ENCODE results near the gene GOLGA8G. TPM values are rescaled to one million over a fixed set of nuclear protein-coding genes. Genes with fewer than 3 reads are reported as not detected.
"Not testable (repeated sequence)": the region's sequence is repeated elsewhere in the genome, so short reads cannot be mapped to it uniquely, and the experiment has no call there.

The GOLGA8G gene
- polyA plus RNA-seq (ENCODE audit: insufficient read length in 4 of 4): under 1 TPM; 0.06 to 0.31 (median 0.13) TPM

GRCh38 chr15:28532954-28533353 lies at the start of gene GOLGA8G:
Gene GOLGA8G, minus strand, starts transcription at chr15:28532971. Its CDS starts 62 bp downstream, at chr15:28532909.
- DNase-seq (ENCODE audit: low read depth in 4 of 4, low spot score in 3 of 4): not testable (repeated sequence)

GRCh38 chr15:28573351-28573750 lies 40.6 kb upstream of the GOLGA8G start:
- not testable (repeated sequence) for DNase-seq (ENCODE audit: low read depth in 4 of 4, low spot score in 3 of 4)

GRCh38 chr15:28553268-28553667 lies 20.5 kb upstream of the GOLGA8G start, which contains the start of gene GOLGA6L25:
Gene GOLGA6L25, plus strand, starts transcription at chr15:28553568. Its CDS starts 61 bp downstream, at chr15:28553629.
- DNase-seq (ENCODE audit: low read depth in 4 of 4, low spot score in 3 of 4): not testable (repeated sequence)

- not testable (repeated sequence) for DNase-seq (ENCODE audit: low read depth in 4 of 4, low spot score in 3 of 4)
Measured at GRCh38 chr15:28515208-28515607, 17.6 kb downstream of the GOLGA8G start.

GRCh38 chr15:28514128-28514527 lies 18.6 kb downstream of the GOLGA8G start:
- DNase-seq (ENCODE audit: low read depth in 4 of 4, low spot score in 3 of 4): not testable (repeated sequence)

- not testable (repeated sequence) for DNase-seq (ENCODE audit: low read depth in 4 of 4, low spot score in 3 of 4)
Measured at GRCh38 chr15:28508217-28508889, 24.4 kb downstream of the GOLGA8G start.

GRCh38 chr15:28481340-28481739 lies 51.4 kb downstream of the GOLGA8G start:
- DNase-seq (ENCODE audit: low read depth in 4 of 4, low spot score in 3 of 4): not testable (repeated sequence)

Other genes starting within 250 kb of the GOLGA8G start
- 10 to 100 TPM; 36.8 to 60.4 (median 45.5) TPM for gene HERC2, start 210.8 kb downstream of the GOLGA8G start, polyA plus RNA-seq (ENCODE audit: insufficient read length in 4 of 4)
- gene GOLGA6L24, start 174.9 kb downstream of the GOLGA8G start, polyA plus RNA-seq (ENCODE audit: insufficient read length in 4 of 4): not detected
- under 1 TPM in 1 of 4 donors, not detected in 3; 0.31 TPM for gene GOLGA8F, start 154.3 kb downstream of the GOLGA8G start, polyA plus RNA-seq (ENCODE audit: insufficient read length in 4 of 4)
- not detected for gene GOLGA6L25, start 20.6 kb upstream of the GOLGA8G start, polyA plus RNA-seq (ENCODE audit: insufficient read length in 4 of 4)
- 1 to 10 TPM; 1.7 to 4.1 (median 1.9) TPM for gene GOLGA8M, start 179.4 kb upstream of the GOLGA8G start, polyA plus RNA-seq (ENCODE audit: insufficient read length in 4 of 4)

Data from left renal pelvis (tissue), 4 donors.